ENCODE measurements around the gene ANKRD26.

DNA sequence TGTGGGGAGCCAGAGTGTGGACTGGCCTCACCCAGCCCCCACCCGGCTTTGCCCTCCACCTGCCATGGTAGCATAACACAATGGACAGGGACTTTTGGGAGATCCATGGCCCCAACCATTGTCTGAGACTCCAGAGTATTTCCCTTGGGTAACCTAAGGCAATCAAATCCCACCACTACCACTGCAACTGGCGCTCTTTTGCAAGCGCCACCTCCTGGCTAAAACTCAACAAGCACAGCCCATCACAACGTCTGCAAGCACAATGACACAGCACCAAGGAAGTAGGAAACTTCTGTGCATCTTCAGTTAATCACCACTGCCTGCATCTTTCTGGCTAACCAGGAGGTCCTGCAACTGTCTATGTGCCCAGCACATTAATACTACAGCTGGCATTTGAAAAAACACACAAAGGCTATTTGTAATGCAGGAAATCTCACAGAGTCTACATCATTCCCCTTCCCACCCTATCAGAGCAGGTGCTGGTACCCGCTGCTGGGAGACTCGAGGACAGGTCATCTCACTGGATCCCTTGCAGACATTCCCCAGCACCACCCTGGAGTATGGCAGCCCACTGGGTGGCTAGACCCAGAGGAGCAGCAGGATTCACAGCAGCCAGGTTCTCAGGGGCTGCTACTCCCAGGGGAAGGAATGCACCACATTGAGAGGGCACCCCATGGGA is 27.7 kb downstream of the ANKRD26 start:
- TF ChIP-seq, protein P1, sequence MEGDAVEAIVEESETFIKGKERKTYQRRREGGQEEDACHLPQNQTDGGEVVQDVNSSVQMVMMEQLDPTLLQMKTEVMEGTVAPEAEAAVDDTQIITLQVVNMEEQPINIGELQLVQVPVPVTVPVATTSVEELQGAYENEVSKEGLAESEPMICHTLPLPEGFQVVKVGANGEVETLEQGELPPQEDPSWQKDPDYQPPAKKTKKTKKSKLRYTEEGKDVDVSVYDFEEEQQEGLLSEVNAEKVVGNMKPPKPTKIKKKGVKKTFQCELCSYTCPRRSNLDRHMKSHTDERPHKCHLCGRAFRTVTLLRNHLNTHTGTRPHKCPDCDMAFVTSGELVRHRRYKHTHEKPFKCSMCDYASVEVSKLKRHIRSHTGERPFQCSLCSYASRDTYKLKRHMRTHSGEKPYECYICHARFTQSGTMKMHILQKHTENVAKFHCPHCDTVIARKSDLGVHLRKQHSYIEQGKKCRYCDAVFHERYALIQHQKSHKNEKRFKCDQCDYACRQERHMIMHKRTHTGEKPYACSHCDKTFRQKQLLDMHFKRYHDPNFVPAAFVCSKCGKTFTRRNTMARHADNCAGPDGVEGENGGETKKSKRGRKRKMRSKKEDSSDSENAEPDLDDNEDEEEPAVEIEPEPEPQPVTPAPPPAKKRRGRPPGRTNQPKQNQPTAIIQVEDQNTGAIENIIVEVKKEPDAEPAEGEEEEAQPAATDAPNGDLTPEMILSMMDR (IDR thresholded peaks at IDR 0.05) = no peak
- no peak for TF ChIP-seq POLR2A (IDR thresholded peaks at IDR 0.05)

Measured in heart left ventricle (tissue), 13 donors.